NT2/D1 (cell line): ENCODE data around the gene INMT.

Experiments used
- SUZ12 ChIP-seq: IDR thresholded peaks from 2 replicates; pipeline ENCODE4 v1.6.1; 2011; ENCODE audit not compliant: insufficient read length, insufficient read depth; ENCODE audit errors: extremely low read depth
- YY1 ChIP-seq: IDR thresholded peaks from 2 replicates; pipeline ENCODE4 v1.6.1; 2011; ENCODE audit not compliant: insufficient read length, insufficient read depth

- TF ChIP-seq SUZ12 (no peak), YY1 (no peak)
These were observed 35.6 kb downstream of the INMT start for GRCh38 chr7:30787486-30787885.
